ENCODE measurements around the gene WDR1.
A peak's percentile ranks its signal among the peaks of the same experiment; 100 is the strongest.

Gene WDR1, protein sequence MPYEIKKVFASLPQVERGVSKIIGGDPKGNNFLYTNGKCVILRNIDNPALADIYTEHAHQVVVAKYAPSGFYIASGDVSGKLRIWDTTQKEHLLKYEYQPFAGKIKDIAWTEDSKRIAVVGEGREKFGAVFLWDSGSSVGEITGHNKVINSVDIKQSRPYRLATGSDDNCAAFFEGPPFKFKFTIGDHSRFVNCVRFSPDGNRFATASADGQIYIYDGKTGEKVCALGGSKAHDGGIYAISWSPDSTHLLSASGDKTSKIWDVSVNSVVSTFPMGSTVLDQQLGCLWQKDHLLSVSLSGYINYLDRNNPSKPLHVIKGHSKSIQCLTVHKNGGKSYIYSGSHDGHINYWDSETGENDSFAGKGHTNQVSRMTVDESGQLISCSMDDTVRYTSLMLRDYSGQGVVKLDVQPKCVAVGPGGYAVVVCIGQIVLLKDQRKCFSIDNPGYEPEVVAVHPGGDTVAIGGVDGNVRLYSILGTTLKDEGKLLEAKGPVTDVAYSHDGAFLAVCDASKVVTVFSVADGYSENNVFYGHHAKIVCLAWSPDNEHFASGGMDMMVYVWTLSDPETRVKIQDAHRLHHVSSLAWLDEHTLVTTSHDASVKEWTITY

DNA sequence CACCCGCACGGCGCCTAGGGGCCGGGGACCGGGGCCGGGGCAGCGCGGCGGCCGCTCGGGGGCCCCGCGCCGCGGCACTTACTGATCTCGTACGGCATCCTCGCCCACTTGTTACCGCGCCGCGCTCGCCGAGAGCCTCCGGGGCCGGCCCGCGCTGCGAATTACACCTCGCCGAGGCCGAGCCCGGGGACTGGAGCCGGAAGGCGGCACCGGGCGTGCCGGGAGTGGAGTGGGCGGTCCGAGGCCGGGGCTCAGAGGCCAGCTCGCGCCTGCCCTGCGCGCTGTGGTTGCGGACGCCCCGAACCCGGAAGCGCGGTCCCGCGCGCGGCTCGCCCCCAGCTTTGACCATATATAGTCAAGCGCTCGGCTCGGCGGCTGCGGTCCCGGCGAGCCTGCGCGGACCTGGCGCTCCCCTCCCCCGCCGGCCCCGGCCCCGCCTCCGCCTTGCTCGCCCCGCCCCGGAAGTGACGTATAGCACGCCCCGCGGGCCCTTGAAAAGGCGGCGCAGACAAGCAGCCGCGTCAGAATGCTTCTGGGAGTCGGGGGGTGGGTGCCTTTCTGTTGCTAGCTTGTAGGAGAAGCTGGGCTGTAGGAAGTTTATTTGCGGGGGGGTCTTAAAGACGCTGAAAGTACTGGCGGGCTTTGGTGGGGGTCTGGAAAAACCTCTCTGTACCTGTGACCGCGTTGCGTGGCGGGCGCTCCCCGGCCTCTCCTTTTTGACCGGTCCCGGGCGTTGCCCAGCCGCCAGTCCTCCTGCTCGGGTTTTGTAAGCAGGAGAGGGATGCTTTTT lies at the start of gene WDR1:
Gene WDR1, minus strand, starts transcription at position 231 of the 790 bp plus-strand sequence. Its CDS starts 133 bp downstream, at position 98.
- peak; percentile 93 for DNase-seq

DNA sequence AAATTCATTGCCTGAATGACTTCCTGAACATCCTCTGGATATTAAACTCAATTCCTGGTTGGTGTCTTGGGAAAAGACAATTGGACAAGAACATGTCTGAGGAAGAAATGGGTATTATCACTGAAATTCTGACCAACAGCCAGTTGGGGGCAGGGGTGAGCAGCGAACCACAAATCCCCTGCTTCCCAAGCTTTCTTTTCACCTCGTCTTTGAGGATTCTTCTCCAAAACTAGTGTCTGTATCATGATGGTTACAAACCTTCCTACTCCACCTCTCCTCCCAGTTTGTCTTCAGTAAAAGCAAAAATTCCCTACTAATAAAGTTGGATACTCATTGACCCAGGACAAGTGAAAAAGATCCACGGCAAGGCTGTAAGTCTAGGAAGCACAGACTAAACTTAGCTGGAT lies 48.3 kb upstream of the WDR1 start:
- DNase-seq = peak; percentile 28

- DNase-seq = no peak
These were observed 46.7 kb upstream of the WDR1 start for GRCh38 chr4:10163296-10163695.

- no peak for DNase-seq
These were observed 45.9 kb upstream of the WDR1 start for GRCh38 chr4:10162341-10163000.

- DNase-seq = peak; percentile 29
These were observed 45.2 kb upstream of the WDR1 start for GRCh38 chr4:10161840-10162239.

- no peak for DNase-seq
These were observed 44.5 kb upstream of the WDR1 start for GRCh38 chr4:10161146-10161545.

DNA sequence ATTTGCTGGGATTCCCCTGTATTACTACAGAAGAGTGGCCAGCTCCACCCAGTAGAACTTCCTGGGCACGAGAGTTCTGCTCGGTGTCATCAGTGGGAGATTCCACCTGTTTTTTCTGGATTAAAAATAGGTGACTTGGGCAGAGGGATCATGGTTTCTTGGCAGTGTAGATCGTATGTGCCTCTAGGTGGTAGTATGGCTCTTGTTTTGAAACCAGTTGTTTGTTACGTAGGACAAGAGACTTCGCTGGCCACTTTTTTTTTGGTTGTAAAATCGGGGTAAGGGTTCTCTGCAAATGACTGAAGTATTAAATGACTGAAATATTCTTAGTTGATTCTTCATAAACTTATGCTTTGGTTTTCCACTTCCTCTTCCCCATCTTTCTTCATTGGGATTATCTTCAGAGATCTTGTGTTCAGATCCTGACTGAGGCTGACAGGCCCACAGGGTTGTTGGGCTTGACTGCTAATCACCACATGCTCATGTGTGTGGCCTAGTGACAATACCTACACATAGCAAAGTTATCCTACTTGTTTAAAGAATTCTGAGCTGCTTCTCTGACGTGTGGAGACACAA lies 43.8 kb upstream of the WDR1 start:
- DNase-seq = no peak

- DNase-seq = no peak
These were observed 43.1 kb upstream of the WDR1 start for GRCh38 chr4:10159671-10160070.

- DNase-seq = no peak
These were observed 41.8 kb upstream of the WDR1 start for GRCh38 chr4:10158333-10158942.

GRCh38 chr4:10157478-10158332 lies 41.1 kb upstream of the WDR1 start:
- peak; percentile 53 for DNase-seq

- no peak for DNase-seq
These were observed 37.6 kb upstream of the WDR1 start for GRCh38 chr4:10154241-10154640.

- DNase-seq = no peak
These were observed 36.6 kb upstream of the WDR1 start for GRCh38 chr4:10153161-10153560.

DNA sequence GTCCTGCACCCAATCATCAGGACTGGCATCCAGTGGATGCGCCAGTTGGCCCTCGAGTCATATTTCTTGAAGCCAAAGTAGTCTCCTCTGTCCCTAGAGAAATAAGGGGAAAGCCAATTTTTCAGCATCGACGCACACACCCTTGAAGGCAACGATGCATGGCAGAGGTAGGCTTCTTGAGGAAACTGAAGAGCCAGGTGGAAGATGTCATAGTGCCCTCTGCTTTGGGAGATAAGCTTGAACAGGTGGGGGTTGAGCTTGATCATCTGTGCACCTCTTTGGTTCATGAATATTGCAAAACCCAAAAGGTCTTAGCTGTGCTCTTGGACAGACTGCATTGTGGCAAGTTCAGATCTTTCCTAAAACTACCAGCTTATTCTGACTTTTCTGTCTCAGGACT lies 34.6 kb upstream of the WDR1 start:
- DNase-seq = no peak

- DNase-seq = no peak
These were observed 28.4 kb upstream of the WDR1 start for GRCh38 chr4:10144966-10145365.

- DNase-seq = no peak
These were observed 27.9 kb upstream of the WDR1 start for GRCh38 chr4:10144479-10144878.

GRCh38 chr4:10143171-10143570 lies 26.6 kb upstream of the WDR1 start:
- no peak for DNase-seq

- DNase-seq = no peak
These were observed 24.5 kb upstream of the WDR1 start for GRCh38 chr4:10140866-10141759.

DNA sequence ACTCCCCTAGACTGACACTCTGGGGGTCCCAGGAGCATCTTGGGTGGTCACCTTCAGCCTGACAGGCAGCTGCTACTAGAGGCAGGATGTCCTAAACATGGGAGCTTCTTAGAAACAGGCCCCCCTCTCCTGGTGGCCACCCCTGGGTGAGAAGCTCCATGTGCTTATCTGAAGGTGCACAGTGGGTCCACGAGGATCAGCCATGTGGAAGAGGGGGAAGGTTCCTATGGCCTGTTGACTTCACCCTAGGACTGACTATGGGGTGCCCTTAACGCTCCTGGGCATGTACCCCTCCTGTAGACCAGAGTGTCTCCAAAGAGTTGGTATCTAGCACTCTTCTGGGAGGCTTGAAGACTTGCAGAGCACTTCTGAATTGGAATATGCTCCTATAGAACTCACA lies 22.9 kb upstream of the WDR1 start:
- DNase-seq = no peak

GRCh38 chr4:10135260-10135659 lies 18.7 kb upstream of the WDR1 start:
- no peak for DNase-seq

DNA sequence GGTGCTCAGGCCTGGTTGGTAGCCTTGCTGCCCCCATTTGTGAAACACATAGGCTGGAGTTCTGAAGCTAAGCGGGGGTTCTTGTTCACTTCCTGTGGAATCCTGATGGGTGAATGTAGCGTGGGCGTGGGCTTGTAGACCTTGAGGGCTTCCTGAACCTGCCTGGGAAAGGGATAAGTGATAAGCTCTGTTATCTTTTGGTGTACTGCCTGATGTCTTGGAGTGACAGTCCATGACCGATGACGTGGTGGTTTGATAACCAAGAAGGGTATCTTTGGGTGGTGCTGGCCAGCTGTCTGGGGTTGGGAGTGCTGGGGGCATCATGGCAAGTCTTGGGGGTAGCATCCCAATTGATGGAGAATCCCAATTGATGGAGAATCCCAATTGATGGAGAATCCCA lies 17.5 kb upstream of the WDR1 start:
- no peak for DNase-seq
